NCI-H1048 (cell line): ENCODE results near the gene POLR1G.
"Not testable (repeated sequence)": the region's sequence is repeated elsewhere in the genome, so short reads cannot be mapped to it uniquely, and the experiment has no call there.

Experiments
- DNase-seq: peaks from one replicate; lab custom pipeline; 2025; lab: John Stamatoyannopoulos, UW

The POLR1G gene

GRCh38 chr19:45421947-45422498 lies 15.6 kb downstream of the POLR1G start:
- DNase-seq = no peak

- no peak for DNase-seq
Observed at GRCh38 chr19:45423033-45423588, 16.7 kb downstream of the POLR1G start.

- DNase-seq = peak; percentile 90
Observed at GRCh38 chr19:45423589-45424190, 17.2 kb downstream of the POLR1G start, which contains the start of gene ERCC1. Gene ERCC1, minus strand, starts transcription at chr19:45423917. Its CDS starts 543 bp downstream, at chr19:45423374.

GRCh38 chr19:45424191-45425058 lies 18.0 kb downstream of the POLR1G start:
- DNase-seq = no peak

- DNase-seq = no peak
Observed at GRCh38 chr19:45428384-45429231, 22.2 kb downstream of the POLR1G start.

GRCh38 chr19:45429896-45430295 lies 23.5 kb downstream of the POLR1G start:
- not testable (repeated sequence) for DNase-seq

GRCh38 chr19:45431008-45431407 lies 24.6 kb downstream of the POLR1G start:
- not testable (repeated sequence) for DNase-seq

GRCh38 chr19:45432543-45432942 lies 26.1 kb downstream of the POLR1G start:
- not testable (repeated sequence) for DNase-seq

- no peak for DNase-seq
Observed at GRCh38 chr19:45437328-45437727, 30.9 kb downstream of the POLR1G start.

GRCh38 chr19:45439190-45439568 lies 32.7 kb downstream of the POLR1G start:
- no peak for DNase-seq

GRCh38 chr19:45439569-45440258 lies 33.3 kb downstream of the POLR1G start:
- DNase-seq = no peak

- DNase-seq = no peak
Observed at GRCh38 chr19:45440259-45440638, 33.8 kb downstream of the POLR1G start.

GRCh38 chr19:45440873-45441654 lies 34.6 kb downstream of the POLR1G start:
- no peak for DNase-seq

GRCh38 chr19:45442408-45442777 lies 35.9 kb downstream of the POLR1G start:
- no peak for DNase-seq

GRCh38 chr19:45442778-45443461 lies 36.5 kb downstream of the POLR1G start:
- DNase-seq = no peak

- peak; percentile 83 for DNase-seq
Observed at GRCh38 chr19:45443462-45444317, 37.2 kb downstream of the POLR1G start.

- DNase-seq = no peak
Observed at GRCh38 chr19:45444318-45445041, 38.0 kb downstream of the POLR1G start.

GRCh38 chr19:45445139-45445538 lies 38.7 kb downstream of the POLR1G start:
- no peak for DNase-seq
